ENCODE data around the gene SCARB1. TPM values are rescaled to one million over a fixed set of nuclear protein-coding genes. Genes with fewer than 3 reads are reported as not detected.
A peak's percentile ranks its signal among the peaks of the same experiment; 100 is the strongest.

The SCARB1 gene
- total and polyA plus RNA-seq, 2 of the 13 experiments (the other 11 are each of a cell fraction or from before 2014, with no cell fraction given): 63.4 to 160 TPM

GRCh38 chr12:124767066-124767821 is 96.4 kb downstream of the SCARB1 start (continued):
- TF ChIP-seq PATZ1 (CRISPR knock-in tag; IDR thresholded peaks at IDR 0.05): no peak
- no peak for TF ChIP-seq ZBTB38 (CRISPR knock-in tag; IDR thresholded peaks at IDR 0.05)
- TF ChIP-seq FOXA1 (IDR thresholded peaks at IDR 0.05): no peak
- no peak for TF ChIP-seq FOXA1 (CRISPR knock-in tag; IDR thresholded peaks at IDR 0.05)
- TF ChIP-seq, protein P1, sequence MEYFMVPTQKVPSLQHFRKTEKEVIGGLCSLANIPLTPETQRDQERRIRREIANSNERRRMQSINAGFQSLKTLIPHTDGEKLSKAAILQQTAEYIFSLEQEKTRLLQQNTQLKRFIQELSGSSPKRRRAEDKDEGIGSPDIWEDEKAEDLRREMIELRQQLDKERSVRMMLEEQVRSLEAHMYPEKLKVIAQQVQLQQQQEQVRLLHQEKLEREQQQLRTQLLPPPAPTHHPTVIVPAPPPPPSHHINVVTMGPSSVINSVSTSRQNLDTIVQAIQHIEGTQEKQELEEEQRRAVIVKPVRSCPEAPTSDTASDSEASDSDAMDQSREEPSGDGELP (IDR thresholded peaks at IDR 0.05; ENCODE audit: borderline replicate concordance, low read depth): no peak
- TF ChIP-seq HDAC2 (CRISPR knock-in tag; IDR thresholded peaks at IDR 0.05): 0 out of 2 replicates have a peak, but pooled peaks have one; percentile 15
- no peak for TF ChIP-seq XBP1 (CRISPR knock-in tag; IDR thresholded peaks at IDR 0.05)

DNA sequence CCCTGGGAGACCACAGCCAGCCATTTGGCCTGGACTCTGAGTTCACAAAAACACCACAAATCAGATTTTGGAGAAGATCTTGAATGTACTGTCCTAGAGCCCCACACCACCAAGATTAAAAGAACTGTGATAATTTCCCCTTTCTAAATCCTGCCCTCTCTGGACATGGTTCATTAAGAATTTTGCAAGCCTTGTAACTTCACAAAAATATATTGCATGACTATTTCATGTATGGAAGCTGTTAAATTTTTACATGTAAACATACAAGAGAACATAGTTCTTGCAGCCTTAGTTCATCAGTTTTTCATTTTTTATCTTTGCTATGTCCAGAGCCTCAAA is 97.0 kb downstream of the SCARB1 start:
- BruUV-seq (replicated peaks): no TSS peak
- H2AFZ ChIP-seq (ENCODE audit: low read length): no peak overlapping the region
- no peak overlapping the region for H3K27ac ChIP-seq (ENCODE audit: extremely low read length, insufficient read depth, low read length)
- peaks cover 15% of the 10 kb centered on the region for H3K9me3 ChIP-seq (ENCODE audit: low read length)
- no peak overlapping the region for H3K9ac ChIP-seq (ENCODE audit: insufficient read depth, low read depth, low read length)
- POLR2A ChIA-PET: no interaction called here
- DNase-seq (ENCODE audit: low spot score): no peak
- H3K4me2 ChIP-seq (ENCODE audit: low read depth, low read length): no peak overlapping the region
- CTCF ChIA-PET (ENCODE audit: low intra/inter-chr PET ratio, low total read pairs): no interaction called here
- intact Hi-C loops (cut with micrococcal nuclease; ENCODE audit: unreplicated experiment): no loop called here
- no peaks in the 10 kb centered on the region for H3K79me2 ChIP-seq (ENCODE audit: insufficient read depth, low read length)
- ATAC-seq: no peak
- peaks cover 24% of the 10 kb centered on the region for H3K4me1 ChIP-seq (ENCODE audit: insufficient read depth, low read length)
- FAIRE-seq: no peak
- TF ChIP-seq U2AF2 (IDR thresholded peaks at IDR 0.05; ENCODE audit: low read depth, low read length) (no peak), ZBTB43 (CRISPR knock-in tag; conservative IDR thresholded peaks at IDR 0.05) (no peak)
- peaks cover 0 to 6% of the 10 kb centered on the region in 2 experiments; a peak in 2 of 5 replicates for H3K27me3 ChIP-seq (ENCODE audit: control insufficient read depth in 1 of 2, insufficient read depth in 2 of 2, low read length in 2 of 2)
- H3K36me3 ChIP-seq (replicated peaks in 1 of 2; ENCODE audit: control insufficient read depth in 1 of 2, insufficient read depth in 2 of 2, low read length in 2 of 2): no peaks in the 10 kb centered on the region
- in situ Hi-C loops (cut with HindIII; ENCODE audit: extremely low pct_ligation_motif_present, low pct_unique_long_range_greater_than_20kb): loop anchor here (5.0 to 10.0 kb wide), 2 partner anchors 199 to 412 kb away; partner anchors contain the start of gene NCOR2
- H4K20me1 ChIP-seq (ENCODE audit: insufficient read depth, low read length): no peaks in the 10 kb centered on the region
- no peak overlapping the region for H3K4me3 ChIP-seq (replicated peaks in 1 of 3; ENCODE audit: insufficient read depth in 1 of 3, low read depth in 2 of 3, low read length in 3 of 3)
